HepG2 (cell line): Measurements from ENCODE around the gene MED19. TPM values are rescaled to one million over a fixed set of nuclear protein-coding genes. Genes with fewer than 3 reads are reported as not detected.

Source experiments
- AHR ChIP-seq: IDR thresholded peaks from 2 replicates; pipeline ENCODE4 v1.6.1; 2018; ENCODE audit warnings: missing genetic modification reagents, missing compliant biosample characterization
- DR1 ChIP-seq: sonication (generic); formaldehyde crosslinking; IDR thresholded peaks from 2 replicates; pipeline ENCODE4 v1.8.0; 2021; ENCODE audit warnings: mild to moderate bottlenecking, missing genetic modification reagents, inconsistent platforms
- HDAC2 ChIP-seq: sonication (generic); formaldehyde crosslinking; IDR thresholded peaks from 2 replicates; pipeline ENCODE4 v1.4.0; 2020; ENCODE audit warnings: missing genetic modification reagents
- KDM2A ChIP-seq: sonication (generic); formaldehyde crosslinking; IDR thresholded peaks from 2 replicates; pipeline ENCODE4 v1.4.0; 2020; ENCODE audit warnings: low read depth, missing genetic modification reagents, borderline replicate concordance
- MED1 ChIP-seq: sonication (generic); formaldehyde crosslinking; IDR thresholded peaks from 2 replicates; pipeline ENCODE4 v1.4.0; 2020; ENCODE audit warnings: missing genetic modification reagents
- MED13 ChIP-seq: sonication (generic); formaldehyde crosslinking; IDR thresholded peaks from 2 replicates; pipeline ENCODE4 v1.5.0; 2020; ENCODE audit warnings: missing genetic modification reagents
- MYPOP ChIP-seq: sonication (generic); formaldehyde crosslinking; IDR thresholded peaks from 2 replicates; pipeline ENCODE4 v1.8.1; 2023; ENCODE audit warnings: mild to moderate bottlenecking, moderate library complexity, missing genetic modification reagents
- RXRB ChIP-seq: IDR thresholded peaks from 2 replicates; pipeline ENCODE4 v1.6.1; 2016; ENCODE audit warnings: borderline replicate concordance, missing genetic modification reagents, missing compliant biosample characterization
- SP1 ChIP-seq, 2 experiments: fragments of 450-650 bp in 1 of 2; sonication (generic) in 1 of 2; formaldehyde crosslinking in 1 of 2; IDR thresholded peaks; 2 replicates each; pipeline versions ENCODE4 v1.4.0 to v1.6.1; 2016 to 2020; ENCODE audit warnings: missing genetic modification reagents in 1 of 2
- ZBTB7B ChIP-seq: sonication (generic); formaldehyde crosslinking; IDR thresholded peaks from 2 replicates; pipeline ENCODE4 v1.4.0; 2020; ENCODE audit warnings: missing genetic modification reagents
- ZFP36L1 ChIP-seq: sonication (generic); formaldehyde crosslinking; IDR thresholded peaks from 2 replicates; pipeline ENCODE4 v1.8.0; 2022; ENCODE audit warnings: mild to moderate bottlenecking, missing genetic modification reagents, moderate library complexity
- ZNF138 ChIP-seq: sonication (generic); formaldehyde crosslinking; IDR thresholded peaks from 2 replicates; pipeline ENCODE4 v1.5.0; 2020; ENCODE audit warnings: mild to moderate bottlenecking, low read depth, missing genetic modification reagents
- ZNF44 ChIP-seq: sonication (generic); formaldehyde crosslinking; IDR thresholded peaks from 2 replicates; pipeline ENCODE4 v1.5.1; 2020; ENCODE audit warnings: mild to moderate bottlenecking, missing genetic modification reagents
- ZNF441 ChIP-seq: sonication (generic); formaldehyde crosslinking; IDR thresholded peaks from 2 replicates; pipeline ENCODE4 v1.7.0; 2021; ENCODE audit warnings: missing genetic modification reagents, borderline replicate concordance
- ZNF614 ChIP-seq: IDR thresholded peaks from 2 replicates; pipeline ENCODE4 v1.6.1; 2018; ENCODE audit warnings: missing biosample characterization, missing genetic modification reagents, inconsistent platforms, borderline replicate concordance
- ZNF687 ChIP-seq: sonication (generic); formaldehyde crosslinking; IDR thresholded peaks from 2 replicates; pipeline ENCODE4 v1.5.1; 2020; ENCODE audit warnings: mild to moderate bottlenecking, missing genetic modification reagents, moderate library complexity
- ZNF784 ChIP-seq: sonication (generic); formaldehyde crosslinking; IDR thresholded peaks from 2 replicates; pipeline ENCODE4 v1.5.1; 2020; ENCODE audit warnings: missing genetic modification reagents, mild to moderate bottlenecking, borderline replicate concordance
- polyA plus RNA-seq, 8 experiments: library from polyadenylated mRNA; depleted of rRNA in 3 of 8; stranded (reverse) in 7 of 8; unstranded in 1 of 8; fragments of >200 nt; fragmentation: Illumina TruSeq in 4 of 8; extraction: Trizol in 4 of 8; gene quantifications; 2 replicates each; pipeline versions ENCODE4 v1.2.1 to v1.2.3, GENCODE V29; 2011 to 2016; ENCODE audit warnings: low read depth in 4 of 8, missing spikeins in 1 of 8, mixed read lengths in 1 of 8; ENCODE audit not compliant: insufficient read depth in 1 of 8
- total RNA-seq, 5 experiments: library from RNA; depleted of rRNA; stranded (reverse); fragments of >200 nt; fragmentation: Illumina TruSeq; extraction: Trizol; gene quantifications; 2 replicates each; pipeline ENCODE4 v1.2.3, GENCODE V29; 2016; ENCODE audit warnings: low read depth in 1 of 5
- TF ChIP-seq, protein P1 (sequence below): IDR thresholded peaks from 2 replicates; pipeline ENCODE4 v1.6.1; 2012; ENCODE audit warnings: inconsistent platforms
- TF ChIP-seq, protein P2 (sequence below): sonication (generic); formaldehyde crosslinking; IDR thresholded peaks from 2 replicates; pipeline ENCODE4 v1.4.0; 2020; ENCODE audit warnings: mild to moderate bottlenecking, missing genetic modification reagents
- TF ChIP-seq, protein P3 (sequence below): sonication (generic); formaldehyde crosslinking; IDR thresholded peaks from 2 replicates; pipeline ENCODE4 v1.8.0; 2023; ENCODE audit warnings: mild to moderate bottlenecking, missing genetic modification reagents

MED19 gene
- total and polyA plus RNA-seq, 2 of the 13 experiments (the other 11 are each of a cell fraction or from before 2014, with no cell fraction given): 12.9 to 13.8 TPM

GRCh38 chr11:57741132-57742086 lies 29.4 kb upstream of the MED19 start, which contains the start of gene SELENOH (continued):
- peak; percentile 96 for TF ChIP-seq ZNF687
- peak; percentile 52; the same call in 1 of the 2 replicates for TF ChIP-seq ZFP36L1 (CRISPR knock-in tag)
- peak; percentile 42 for TF ChIP-seq RXRB (CRISPR knock-in tag)
- TF ChIP-seq KDM2A (CRISPR knock-in tag): peak; percentile 97
- TF ChIP-seq DR1 (CRISPR knock-in tag): peak; percentile 68
- TF ChIP-seq HDAC2 (CRISPR knock-in tag): peak; percentile 80
- peak; percentile 44; the same call in 1 of the 2 replicates for TF ChIP-seq ZNF441 (CRISPR knock-in tag)
- TF ChIP-seq ZNF784 (CRISPR knock-in tag): 0 out of 2 replicates have a peak, but pooled peaks have one; percentile 23
- no peak for TF ChIP-seq SP1 (IDR thresholded peaks at IDR 0.05)
- TF ChIP-seq SP1 (CRISPR knock-in tag; IDR thresholded peaks at IDR 0.05): peak; percentile 81
- 0 out of 2 replicates have a peak, but pooled peaks have one; percentile 49 for TF ChIP-seq ZNF138
- peak; percentile 65; the same call in 1 of the 2 replicates for TF ChIP-seq ZNF614 (CRISPR knock-in tag)
- TF ChIP-seq, protein P1, sequence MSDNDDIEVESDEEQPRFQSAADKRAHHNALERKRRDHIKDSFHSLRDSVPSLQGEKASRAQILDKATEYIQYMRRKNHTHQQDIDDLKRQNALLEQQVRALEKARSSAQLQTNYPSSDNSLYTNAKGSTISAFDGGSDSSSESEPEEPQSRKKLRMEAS: peak; percentile 96
- TF ChIP-seq MYPOP (CRISPR knock-in tag): peak; percentile 95
- TF ChIP-seq AHR: no peak
- 0 out of 2 replicates have a peak, but pooled peaks have one; percentile 34 for TF ChIP-seq ZNF44 (CRISPR knock-in tag)
- 0 out of 2 replicates have a peak, but pooled peaks have one; percentile 45 for TF ChIP-seq MED13 (CRISPR knock-in tag)
- TF ChIP-seq, protein P2, sequence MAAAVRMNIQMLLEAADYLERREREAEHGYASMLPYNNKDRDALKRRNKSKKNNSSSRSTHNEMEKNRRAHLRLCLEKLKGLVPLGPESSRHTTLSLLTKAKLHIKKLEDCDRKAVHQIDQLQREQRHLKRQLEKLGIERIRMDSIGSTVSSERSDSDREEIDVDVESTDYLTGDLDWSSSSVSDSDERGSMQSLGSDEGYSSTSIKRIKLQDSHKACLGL (CRISPR knock-in tag): peak; percentile 62; the same call in 1 of the 2 replicates
- peak; percentile 87 for TF ChIP-seq ZBTB7B
- TF ChIP-seq, protein P3, sequence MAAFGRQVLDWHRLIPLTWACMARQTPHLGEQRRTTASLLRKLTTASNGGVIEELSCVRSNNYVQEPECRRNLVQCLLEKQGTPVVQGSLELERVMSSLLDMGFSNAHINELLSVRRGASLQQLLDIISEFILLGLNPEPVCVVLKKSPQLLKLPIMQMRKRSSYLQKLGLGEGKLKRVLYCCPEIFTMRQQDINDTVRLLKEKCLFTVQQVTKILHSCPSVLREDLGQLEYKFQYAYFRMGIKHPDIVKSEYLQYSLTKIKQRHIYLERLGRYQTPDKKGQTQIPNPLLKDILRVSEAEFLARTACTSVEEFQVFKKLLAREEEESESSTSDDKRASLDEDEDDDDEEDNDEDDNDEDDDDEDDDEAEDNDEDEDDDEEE (CRISPR knock-in tag): peak; percentile 58
- TF ChIP-seq MED1 (CRISPR knock-in tag): peak; percentile 46; the same call in 1 of the 2 replicates
